Hepatocyte (in vitro differentiated cells): ENCODE data around the gene ZNF774.

Experiments used
- EZH2 ChIP-seq: fragments of 200-600 bp; sonication (generic); IDR thresholded peaks from 2 replicates; pipeline ENCODE4 v1.6.1; 2016; ENCODE audit warnings: antibody characterized with exemption, mild to moderate bottlenecking, borderline replicate concordance
- EZH2phosphoT487 ChIP-seq: fragments of 200-600 bp; sonication (generic); IDR thresholded peaks from one replicate; pipeline ENCODE4 v1.6.1; 2018; ENCODE audit warnings: antibody characterized with exemption, mild to moderate bottlenecking, low read depth, moderate library complexity; ENCODE audit not compliant: unreplicated experiment, severe bottlenecking
- TF ChIP-seq, protein P1 (sequence below): fragments of 200-600 bp; sonication (generic); IDR thresholded peaks from 2 replicates; pipeline ENCODE4 v1.5.1; 2016; ENCODE audit warnings: antibody characterized with exemption, mild to moderate bottlenecking; ENCODE audit not compliant: poor library complexity

DNA sequence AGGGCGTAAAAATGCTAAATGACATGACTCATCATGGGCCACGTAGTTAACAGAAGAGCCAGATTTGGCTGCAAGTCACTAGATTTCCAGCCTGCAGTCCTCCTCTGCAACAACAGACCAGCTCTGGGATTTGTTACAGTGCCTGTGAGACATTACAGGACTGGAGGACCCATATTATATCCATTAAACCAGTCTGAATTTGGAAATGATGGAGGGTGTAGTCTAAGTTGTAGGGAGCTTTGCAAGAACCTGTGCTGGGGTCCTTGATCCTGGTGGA is 10.8 kb downstream of the ZNF774 start:
- TF ChIP-seq, protein P1, sequence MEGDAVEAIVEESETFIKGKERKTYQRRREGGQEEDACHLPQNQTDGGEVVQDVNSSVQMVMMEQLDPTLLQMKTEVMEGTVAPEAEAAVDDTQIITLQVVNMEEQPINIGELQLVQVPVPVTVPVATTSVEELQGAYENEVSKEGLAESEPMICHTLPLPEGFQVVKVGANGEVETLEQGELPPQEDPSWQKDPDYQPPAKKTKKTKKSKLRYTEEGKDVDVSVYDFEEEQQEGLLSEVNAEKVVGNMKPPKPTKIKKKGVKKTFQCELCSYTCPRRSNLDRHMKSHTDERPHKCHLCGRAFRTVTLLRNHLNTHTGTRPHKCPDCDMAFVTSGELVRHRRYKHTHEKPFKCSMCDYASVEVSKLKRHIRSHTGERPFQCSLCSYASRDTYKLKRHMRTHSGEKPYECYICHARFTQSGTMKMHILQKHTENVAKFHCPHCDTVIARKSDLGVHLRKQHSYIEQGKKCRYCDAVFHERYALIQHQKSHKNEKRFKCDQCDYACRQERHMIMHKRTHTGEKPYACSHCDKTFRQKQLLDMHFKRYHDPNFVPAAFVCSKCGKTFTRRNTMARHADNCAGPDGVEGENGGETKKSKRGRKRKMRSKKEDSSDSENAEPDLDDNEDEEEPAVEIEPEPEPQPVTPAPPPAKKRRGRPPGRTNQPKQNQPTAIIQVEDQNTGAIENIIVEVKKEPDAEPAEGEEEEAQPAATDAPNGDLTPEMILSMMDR: no peak
- TF ChIP-seq EZH2 (no peak), EZH2phosphoT487 (no peak)
